Nephron (organoid): Measurements from ENCODE around the gene IL3.

ENCODE experiments used
- H3K27ac Mint-ChIP-seq, 3 experiments: 2 replicates each; pipeline ENCODE4 v1.8.0; 2020; ENCODE audit warnings: mixed read lengths in 3 of 3, mild to moderate bottlenecking in 2 of 3, moderate library complexity in 1 of 3
- H3K27me3 Mint-ChIP-seq: 2 replicates; pipeline ENCODE4 v1.8.0; 2021; ENCODE audit warnings: low read depth, mild to moderate bottlenecking, moderate library complexity, mixed read lengths
- H3K36me3 Mint-ChIP-seq: 2 replicates; pipeline ENCODE4 v1.8.0; 2020; ENCODE audit warnings: low read depth, mixed read lengths
- H3K4me1 Mint-ChIP-seq: 2 replicates; pipeline ENCODE4 v1.8.0; 2020; ENCODE audit warnings: mixed read lengths
- H3K4me3 Mint-ChIP-seq, 3 experiments: 2 replicates each; pipeline ENCODE4 v1.8.0; 2020; ENCODE audit warnings: mild to moderate bottlenecking in 3 of 3, mixed read lengths in 3 of 3, moderate library complexity in 2 of 3
- H3K9me3 Mint-ChIP-seq: 2 replicates; pipeline ENCODE4 v1.8.0; 2020; ENCODE audit warnings: mixed read lengths
- CTCF ChIP-seq, 3 experiments: fragments of 200-600 bp; sonication (generic); IDR thresholded peaks; one replicate each; pipeline ENCODE4 v1.5.0; 2021; ENCODE audit warnings: antibody characterized with exemption in 3 of 3; ENCODE audit not compliant: unreplicated experiment in 3 of 3

Gene IL3

GRCh38 chr5:132074091-132074771 lies 13.8 kb downstream of the IL3 start:
- Mint-ChIP-seq H3K9me3 (no peaks in the 10 kb centered on the region), H3K4me1 (no peaks in the 10 kb centered on the region), H3K36me3 (no peaks in the 10 kb centered on the region), H3K27me3 (peaks cover 9% of the 10 kb centered on the region), H3K4me3 (no peak overlapping the region), H3K27ac (no peak overlapping the region)
- TF ChIP-seq CTCF (IDR thresholded peaks at IDR 0.05; ENCODE audit: unreplicated experiment in 3 of 3), result no peak

DNA sequence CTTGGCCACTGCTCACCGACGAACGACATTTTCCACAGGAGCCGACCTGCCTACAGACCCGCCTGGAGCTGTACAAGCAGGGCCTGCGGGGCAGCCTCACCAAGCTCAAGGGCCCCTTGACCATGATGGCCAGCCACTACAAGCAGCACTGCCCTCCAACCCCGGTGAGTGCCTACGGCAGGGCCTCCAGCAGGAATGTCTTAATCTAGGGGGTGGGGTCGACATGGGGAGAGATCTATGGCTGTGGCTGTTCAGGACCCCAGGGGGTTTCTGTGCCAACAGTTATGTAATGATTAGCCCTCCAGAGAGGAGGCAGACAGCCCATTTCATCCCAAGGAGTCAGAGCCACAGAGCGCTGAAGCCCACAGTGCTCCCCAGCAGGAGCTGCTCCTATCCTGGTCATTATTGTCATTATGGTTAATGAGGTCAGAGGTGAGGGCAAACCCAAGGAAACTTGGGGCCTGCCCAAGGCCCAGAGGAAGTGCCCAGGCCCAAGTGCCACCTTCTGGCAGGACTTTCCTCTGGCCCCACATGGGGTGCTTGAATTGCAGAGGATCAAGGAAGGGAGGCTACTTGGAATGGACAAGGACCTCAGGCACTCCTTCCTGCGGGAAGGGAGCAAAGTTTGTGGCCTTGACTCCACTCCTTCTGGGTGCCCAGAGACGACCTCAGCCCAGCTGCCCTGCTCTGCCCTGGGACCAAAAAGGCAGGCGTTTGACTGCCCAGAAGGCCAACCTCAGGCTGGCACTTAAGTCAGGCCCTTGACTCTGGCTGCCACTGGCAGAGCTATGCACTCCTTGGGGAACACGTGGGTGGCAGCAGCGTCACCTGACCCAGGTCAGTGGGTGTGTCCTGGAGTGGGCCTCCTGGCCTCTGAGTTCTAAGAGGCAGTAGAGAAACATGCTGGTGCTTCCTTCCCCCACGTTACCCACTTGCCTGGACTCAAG lies 14.6 kb downstream of the IL3 start:
- TF ChIP-seq CTCF (IDR thresholded peaks at IDR 0.05; ENCODE audit: unreplicated experiment in 3 of 3), result no peak
- Mint-ChIP-seq H3K36me3 (no peaks in the 10 kb centered on the region), H3K27ac (no peak overlapping the region), H3K27me3 (peaks cover 9% of the 10 kb centered on the region), H3K9me3 (no peaks in the 10 kb centered on the region), H3K4me1 (no peaks in the 10 kb centered on the region), H3K4me3 (no peak overlapping the region)

- peaks cover 9% of the 10 kb centered on the region for H3K27me3 Mint-ChIP-seq
- no peaks in the 10 kb centered on the region for H3K4me1 Mint-ChIP-seq
- TF ChIP-seq CTCF (IDR thresholded peaks at IDR 0.05; ENCODE audit: unreplicated experiment in 3 of 3), result no peak
- H3K4me3 Mint-ChIP-seq, result no peak overlapping the region
- H3K36me3 Mint-ChIP-seq, result no peaks in the 10 kb centered on the region
- H3K9me3 Mint-ChIP-seq, result no peaks in the 10 kb centered on the region
- no peak overlapping the region for H3K27ac Mint-ChIP-seq
Measured at GRCh38 chr5:132075719-132076077, 15.2 kb downstream of the IL3 start.

DNA sequence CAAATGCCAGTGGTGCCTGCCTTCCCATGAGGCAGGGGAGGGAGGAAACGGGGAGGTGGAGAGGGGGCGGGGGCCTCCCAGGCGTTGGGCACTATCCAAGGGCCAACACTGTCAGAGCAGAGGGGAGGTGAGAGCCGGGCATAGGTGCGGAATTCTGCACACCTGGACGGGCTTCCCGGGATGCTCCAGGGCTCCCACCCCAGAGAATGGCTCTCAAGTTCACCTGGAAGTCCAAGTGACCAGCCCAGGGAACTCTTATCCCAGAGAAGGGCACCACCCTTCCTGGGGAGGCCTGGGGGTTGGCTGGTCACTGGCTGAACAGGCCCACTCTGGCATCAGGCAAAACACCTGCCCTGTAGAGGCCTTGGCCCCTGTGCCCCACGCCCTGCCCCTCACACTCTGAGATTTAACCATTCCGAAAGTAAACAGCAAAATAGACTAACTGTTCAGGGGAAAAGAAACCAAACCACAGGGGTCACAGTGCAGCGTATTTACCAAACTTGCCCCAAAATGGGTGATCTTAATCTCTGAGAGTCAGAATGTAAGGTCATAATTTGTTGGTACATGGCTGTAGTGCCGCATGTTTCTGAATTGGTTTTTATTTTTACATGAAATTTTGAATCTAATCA lies 15.9 kb downstream of the IL3 start:
- H3K27me3 Mint-ChIP-seq, result peaks cover 5% of the 10 kb centered on the region
- no peak for TF ChIP-seq CTCF (IDR thresholded peaks at IDR 0.05; ENCODE audit: unreplicated experiment in 3 of 3)
- no peak overlapping the region for H3K27ac Mint-ChIP-seq
- H3K4me1 Mint-ChIP-seq, result no peaks in the 10 kb centered on the region
- H3K9me3 Mint-ChIP-seq, result no peaks in the 10 kb centered on the region
- no peaks in the 10 kb centered on the region for H3K36me3 Mint-ChIP-seq
- no peak overlapping the region for H3K4me3 Mint-ChIP-seq

DNA sequence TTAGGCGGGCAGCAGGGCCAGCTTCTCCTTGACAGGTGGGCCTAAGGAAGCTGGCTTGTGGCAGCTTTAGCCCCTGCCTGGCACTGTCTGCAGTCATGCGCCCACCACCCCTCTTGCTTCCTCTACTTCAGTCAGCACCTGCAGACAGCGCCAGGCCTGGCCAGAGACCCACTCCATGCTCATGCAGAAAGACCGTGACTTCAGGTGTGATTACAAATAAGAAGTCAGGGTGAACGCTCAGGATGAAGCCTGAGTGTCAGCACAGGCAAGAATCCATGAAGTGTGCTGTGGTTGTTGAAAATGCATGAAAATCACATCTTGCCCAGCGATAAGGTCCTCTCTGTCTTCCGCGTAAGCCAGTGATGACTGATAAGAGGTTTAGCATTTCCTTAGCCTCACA lies 16.5 kb downstream of the IL3 start:
- Mint-ChIP-seq H3K9me3 (no peaks in the 10 kb centered on the region), H3K4me3 (no peak overlapping the region), H3K27ac (no peak overlapping the region), H3K27me3 (peaks cover 5% of the 10 kb centered on the region), H3K4me1 (no peaks in the 10 kb centered on the region), H3K36me3 (no peaks in the 10 kb centered on the region)
- no peak for TF ChIP-seq CTCF (IDR thresholded peaks at IDR 0.05; ENCODE audit: unreplicated experiment in 3 of 3)
